ENCODE results near the gene DSCAML1.

The DSCAML1 gene

DNA sequence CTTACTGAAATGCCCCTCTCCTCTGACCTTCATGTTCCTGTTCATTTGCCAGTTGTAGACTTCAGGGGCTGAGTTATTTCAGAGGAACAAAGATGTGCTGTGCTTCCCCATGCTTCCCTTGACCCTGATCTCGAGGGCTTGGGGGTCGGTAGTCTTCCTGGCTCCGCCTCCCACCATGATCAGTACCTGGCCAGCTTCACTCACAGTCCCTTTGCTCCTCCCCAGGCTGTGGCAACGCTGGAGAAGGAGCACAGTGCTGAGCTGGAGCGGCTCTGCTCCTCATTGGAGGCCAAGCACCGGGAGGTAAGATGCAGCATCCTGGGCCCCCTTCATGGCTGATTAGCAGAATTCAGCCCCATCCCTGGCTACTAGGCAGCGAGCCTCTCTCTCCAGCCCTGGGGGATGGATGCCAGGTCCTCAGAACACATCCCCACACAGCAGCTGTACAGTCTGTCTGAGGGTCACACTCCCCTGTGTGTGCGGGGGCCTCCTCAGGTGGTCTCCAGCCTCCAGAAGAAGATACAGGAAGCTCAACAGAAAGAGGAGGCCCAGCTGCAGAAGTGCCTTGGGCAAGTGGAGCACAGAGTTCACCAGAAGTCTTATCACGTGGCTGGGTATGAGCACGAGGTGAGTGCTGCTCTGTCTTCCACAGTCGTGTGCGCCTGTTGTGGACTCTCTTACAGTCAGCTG, 404.9 kb downstream of the DSCAML1 start:
- no peak for DNase-seq

DNA sequence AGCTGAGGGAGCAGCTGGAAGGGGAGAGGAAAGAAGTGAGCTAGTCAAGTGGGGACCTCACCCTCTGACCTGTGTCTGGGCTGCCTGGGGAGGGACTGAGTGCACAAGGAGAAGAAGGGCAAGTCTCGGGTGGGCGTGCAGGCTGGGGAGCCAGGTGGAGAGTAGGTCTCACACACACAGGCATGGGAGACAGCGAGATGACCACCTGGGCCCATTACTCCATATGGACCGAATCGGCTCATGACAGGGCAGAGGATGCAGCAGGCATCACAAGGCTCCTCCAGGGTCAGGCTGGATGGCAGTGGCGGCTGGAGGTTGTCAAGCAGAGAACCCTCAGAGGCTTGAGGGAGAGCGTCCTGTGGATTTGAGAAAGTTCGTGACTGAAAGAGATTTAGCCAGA, 405.8 kb downstream of the DSCAML1 start:
- no peak for DNase-seq

DNA sequence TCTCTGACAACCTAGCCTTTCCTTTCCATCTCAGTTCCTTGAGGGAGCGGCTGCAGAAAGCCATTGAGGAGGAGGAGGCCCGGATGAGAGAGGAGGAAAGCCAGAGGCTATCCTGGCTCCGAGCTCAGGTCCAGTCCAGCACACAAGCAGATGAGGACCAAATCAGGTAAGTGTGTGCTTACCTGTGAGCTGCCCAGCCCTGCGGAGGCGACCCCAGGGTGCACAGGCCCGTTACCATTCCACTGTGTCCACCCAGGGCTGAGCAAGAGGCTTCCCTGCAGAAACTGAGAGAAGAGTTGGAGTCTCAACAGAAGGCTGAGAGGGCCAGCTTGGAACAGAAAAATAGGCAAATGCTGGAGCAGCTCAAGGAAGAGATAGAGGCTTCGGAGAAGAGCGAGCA, 406.3 kb downstream of the DSCAML1 start:
- no peak for DNase-seq

DNA sequence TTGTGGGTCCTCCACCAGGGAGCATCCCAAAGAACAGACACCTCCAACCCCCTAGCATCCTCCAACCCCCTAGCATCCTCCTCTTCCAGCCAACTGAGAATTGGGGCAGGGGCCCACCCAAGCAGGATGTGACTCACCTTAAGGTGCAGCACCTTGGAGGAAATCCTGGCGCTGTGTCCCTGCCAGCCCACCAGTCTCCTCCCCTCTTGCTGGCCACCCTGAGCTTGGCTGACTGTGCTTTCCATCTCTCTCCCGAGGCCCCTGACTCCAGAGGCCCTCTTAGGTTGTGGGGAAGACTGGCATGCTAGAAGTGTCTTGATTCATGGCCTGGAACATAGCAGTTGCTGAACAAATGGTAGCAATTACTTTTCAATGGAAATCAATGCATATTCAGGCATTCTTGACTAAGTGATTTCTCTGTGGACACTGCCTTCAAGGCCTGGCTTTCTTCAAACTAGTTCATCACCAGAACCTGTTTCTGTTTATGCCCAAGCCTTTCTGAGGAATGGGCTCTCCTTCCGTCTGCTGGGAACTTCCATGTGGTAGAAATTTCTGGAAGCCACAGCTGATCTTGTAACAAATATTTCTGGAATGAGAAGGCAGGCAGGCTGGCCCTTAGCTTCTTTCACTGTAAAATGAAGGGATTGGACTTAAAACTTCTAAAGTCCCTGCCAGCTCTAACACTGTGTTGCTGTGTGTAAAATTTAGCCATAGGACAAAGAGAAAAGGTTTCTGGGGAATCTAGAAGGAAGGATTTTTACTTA, 408.8 kb downstream of the DSCAML1 start:
- no peak for DNase-seq

DNA sequence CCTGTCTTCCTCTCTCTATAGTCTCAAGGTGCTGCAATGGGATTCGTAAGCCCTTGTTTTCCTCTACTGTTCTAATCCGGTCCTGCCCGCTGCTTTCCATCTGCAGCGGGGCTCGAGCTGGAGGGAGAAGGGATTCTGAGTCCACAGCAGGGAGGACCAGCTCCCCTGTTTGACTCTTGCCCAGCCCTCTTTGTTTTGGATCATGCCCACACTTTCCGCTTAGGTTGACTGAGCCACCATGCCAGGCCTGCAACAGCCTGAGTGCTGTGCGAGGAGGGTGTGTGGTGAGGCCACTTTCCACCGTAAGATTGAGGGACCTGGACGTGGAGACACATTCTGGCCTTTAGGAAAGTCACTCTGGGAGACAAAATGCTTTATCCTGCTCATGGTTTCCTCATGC, 411.1 kb downstream of the DSCAML1 start:
- DNase-seq, result no peak

DNA sequence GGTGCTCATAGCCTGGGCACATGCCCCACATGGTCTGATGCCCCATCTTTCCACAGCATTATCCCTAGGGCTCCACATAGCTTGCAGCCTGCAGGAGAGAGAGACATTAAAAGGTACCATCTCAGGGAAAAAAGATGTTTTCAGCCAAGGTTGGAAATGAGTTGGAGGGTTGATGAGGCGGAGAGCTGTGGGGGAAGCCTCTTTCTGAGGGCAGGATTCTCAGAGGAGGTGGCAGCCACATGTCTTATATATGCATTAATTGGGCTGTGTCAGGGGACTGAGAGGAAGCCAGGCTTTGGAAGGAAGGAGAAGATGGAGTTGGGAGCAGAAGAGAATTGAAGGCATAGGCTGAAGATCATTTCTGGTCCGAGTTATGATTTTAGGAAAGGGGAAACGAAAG, 411.5 kb downstream of the DSCAML1 start:
- DNase-seq, result no peak

DNA sequence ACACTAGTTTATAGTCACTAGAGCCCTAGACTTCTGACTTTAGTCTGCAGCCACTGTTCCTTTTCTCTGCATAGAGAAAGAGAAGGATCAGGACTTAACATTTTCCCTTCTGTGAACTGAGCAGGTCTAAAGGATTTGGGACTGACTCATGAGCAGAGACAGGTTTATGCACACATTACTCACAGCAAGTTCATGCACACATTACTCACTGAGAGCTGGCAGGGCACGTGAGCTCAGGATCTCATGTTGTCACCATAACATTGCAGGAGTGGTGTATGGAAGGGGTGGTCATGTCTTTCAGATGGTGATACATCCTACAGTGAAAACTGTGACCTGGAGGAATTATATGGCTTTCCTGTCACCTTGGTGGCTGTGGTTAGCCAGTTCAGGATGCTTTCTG, 413.0 kb downstream of the DSCAML1 start:
- DNase-seq, result no peak

DNA sequence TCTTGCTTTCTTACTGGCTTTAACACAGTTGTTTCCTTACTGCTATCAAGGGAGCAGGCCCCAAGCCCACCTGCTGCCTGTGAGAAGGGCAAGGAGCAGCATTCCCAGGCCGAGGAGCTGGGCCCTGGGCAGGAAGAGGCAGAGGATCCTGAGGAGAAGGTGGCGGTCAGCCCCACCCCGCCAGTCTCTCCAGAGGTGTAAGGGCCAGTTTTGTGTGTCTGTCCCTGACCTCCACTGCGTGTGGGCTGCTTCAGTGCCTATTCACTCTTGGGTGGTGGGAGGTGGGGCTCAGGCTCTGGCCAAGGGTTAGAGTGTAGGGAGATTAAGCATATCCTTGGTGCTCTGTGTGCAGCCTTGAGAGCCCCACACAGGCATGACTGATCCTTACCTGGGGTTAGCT, 414.3 kb downstream of the DSCAML1 start:
- no peak for DNase-seq

DNA sequence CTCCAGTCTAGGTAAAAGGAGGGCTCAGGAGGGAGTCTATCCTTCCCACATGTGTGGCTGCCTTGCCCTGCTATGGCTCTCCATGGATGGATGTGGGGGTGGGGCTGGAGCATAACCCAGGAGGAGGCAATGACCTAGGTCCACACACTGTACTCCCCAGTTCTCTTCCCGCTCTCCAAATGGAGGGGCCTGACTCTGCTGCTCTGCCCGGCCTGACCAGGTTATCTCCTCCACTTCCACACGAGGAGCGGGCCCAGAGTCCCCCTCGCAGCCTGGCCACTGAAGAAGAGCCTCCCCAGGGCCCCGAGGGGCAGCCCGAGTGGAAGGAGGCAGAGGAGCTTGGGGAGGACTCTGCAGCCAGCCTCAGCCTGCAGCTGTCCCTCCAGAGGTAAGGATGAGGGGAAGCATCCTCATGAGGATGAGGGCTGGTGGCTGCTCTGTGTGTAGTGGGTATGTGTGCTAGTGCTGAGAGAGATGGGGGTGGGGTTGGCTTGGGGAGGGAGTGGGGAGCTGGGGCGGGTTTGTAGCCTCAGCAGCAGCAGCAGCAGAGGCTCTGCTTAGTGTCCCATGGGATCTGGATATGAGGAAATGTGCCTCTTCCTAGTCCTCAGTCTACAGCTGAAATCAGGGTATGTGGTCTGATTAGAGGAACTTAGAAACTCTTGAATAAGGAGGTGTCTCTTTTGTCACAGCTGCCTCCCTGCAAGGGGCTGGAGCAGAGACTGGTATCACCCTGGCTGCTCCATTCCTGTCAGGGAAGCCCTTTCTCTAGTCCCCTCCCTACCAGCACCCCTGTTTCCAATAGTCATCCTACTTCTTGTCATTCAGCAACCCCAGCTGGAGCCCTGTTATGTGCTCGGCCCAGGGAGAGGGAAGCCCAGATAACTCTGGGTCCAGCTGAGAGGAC, 415.3 kb downstream of the DSCAML1 start:
- DNase-seq, result no peak

DNA sequence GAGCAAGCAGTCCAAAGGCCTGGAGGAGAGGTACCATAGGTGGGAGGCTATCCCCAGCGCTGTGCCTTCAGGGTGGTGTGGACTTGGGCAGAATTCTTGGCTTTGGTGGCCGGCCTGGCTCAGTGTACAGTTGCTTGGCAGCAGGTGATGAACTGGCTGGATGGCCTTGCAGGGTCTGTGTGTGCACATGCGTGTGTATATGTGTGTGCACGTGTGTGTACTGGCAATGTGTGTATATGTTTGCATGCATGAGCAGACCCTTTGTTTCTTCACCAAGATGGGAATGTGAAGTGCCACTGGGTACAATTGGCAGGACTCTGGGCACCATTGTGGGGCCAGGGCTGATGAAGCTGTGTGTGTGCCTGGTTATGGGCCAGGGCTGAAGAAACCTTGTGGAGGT, 416.3 kb downstream of the DSCAML1 start:
- no peak for DNase-seq

DNA sequence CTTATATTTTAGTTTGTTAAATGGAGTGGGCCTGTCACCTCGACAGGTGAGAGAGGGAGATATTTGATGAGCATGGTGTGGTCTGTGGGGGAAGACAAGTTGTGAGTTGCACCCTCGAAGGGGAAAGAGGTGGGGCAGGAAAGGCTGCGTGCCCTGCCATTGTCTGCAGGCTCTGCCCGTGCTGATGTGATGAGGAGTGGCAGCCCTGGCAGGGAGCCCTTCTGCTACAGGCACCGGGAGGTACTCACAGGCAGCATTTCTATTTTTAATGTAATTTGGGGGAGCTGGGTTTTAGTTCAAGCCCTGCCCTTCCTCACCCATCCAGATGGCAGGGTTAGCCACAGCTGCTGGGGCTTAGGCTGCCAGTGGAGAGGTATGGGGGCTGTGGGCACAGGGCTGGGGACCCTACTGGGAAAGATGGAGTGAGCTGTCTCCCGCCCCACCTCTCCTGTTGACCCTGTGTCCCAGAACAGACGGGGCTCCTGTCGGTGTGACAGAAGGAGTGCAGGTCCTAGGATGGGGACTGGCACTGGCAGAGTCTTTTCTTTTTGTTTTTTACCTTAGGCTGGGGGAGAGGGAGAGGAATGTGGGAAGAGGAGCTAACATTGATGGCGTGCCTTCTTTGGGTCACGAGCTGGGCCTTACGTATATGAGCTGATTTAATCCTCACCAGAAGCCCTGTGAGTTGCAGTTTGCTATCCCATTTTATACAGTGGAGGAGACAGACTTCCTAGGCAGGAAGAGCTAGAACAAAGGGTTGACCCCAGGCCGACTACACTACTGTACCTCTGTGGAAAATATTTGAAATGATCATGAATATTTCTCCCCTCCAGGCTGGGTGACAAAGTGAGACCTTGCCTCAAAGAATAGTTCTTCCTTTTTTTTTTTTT, 417.8 kb downstream of the DSCAML1 start:
- DNase-seq, result no peak
